ENCODE measurements around the gene CSNK1D.

Gene CSNK1D

GRCh38 chr17:82217530-82218204 is 55.8 kb downstream of the CSNK1D start:
- Histone ChIP-seq H3K4me2 (ENCODE audit: low read length) (no peak overlapping the region), H3K4me1 (ENCODE audit: control insufficient read depth in 1 of 2, insufficient read depth in 2 of 2, low read length in 2 of 2) (peaks cover 21 to 27% of the 10 kb centered on the region in 2 experiments), H3K4ac (ENCODE audit: low read depth, low read length) (peak overlapping the region; percentile 90), H3K23ac (ENCODE audit: low read length) (no peak overlapping the region), H2BK12ac (ENCODE audit: low read length) (peak overlapping the region; percentile 100), H3K18ac (ENCODE audit: low read length) (peak overlapping the region; percentile 99), H4K8ac (ENCODE audit: low read depth, low read length) (peak overlapping the region; percentile 95), H2AFZ (ENCODE audit: insufficient read depth, low read length, poor library complexity) (peak overlapping the region; percentile 73), H3K9ac (ENCODE audit: low read length) (no peak overlapping the region), H3K79me1 (ENCODE audit: low read length) (peaks cover 24% of the 10 kb centered on the region), H2BK5ac (ENCODE audit: low read depth, low read length, poor library complexity) (peak overlapping the region; percentile 58), H3K14ac (ENCODE audit: low read length) (peak overlapping the region; percentile 96), H4K91ac (ENCODE audit: low read depth, low read length) (peak overlapping the region; percentile 97), H2AK5ac (ENCODE audit: low read length) (peak overlapping the region; percentile 98), H3K9me3 (ENCODE audit: insufficient read depth, low read depth, low read length) (no peaks in the 10 kb centered on the region), H3K27ac (ENCODE audit: low read depth, low read length) (peak overlapping the region; percentile 65), H3K36me3 (ENCODE audit: control insufficient read depth in 1 of 2, insufficient read depth in 2 of 2, low read length in 2 of 2) (no peaks in the 10 kb centered on the region), H4K12ac (ENCODE audit: low read depth, low read length) (peak overlapping the region; percentile 75), H3K27me3 (ENCODE audit: insufficient read depth, low read length) (no peaks in the 10 kb centered on the region), H3K79me2 (ENCODE audit: control insufficient read depth, insufficient read depth, low read length, poor library complexity) (peaks cover 8% of the 10 kb centered on the region), H2BK120ac (ENCODE audit: insufficient read depth, low read length, poor library complexity) (peak overlapping the region; percentile 99), H3K4me3 (ENCODE audit: low read depth, low read length) (no peak overlapping the region)
- peak; percentile 85 to 87 for DNase-seq
- WGBS (ENCODE audit: extremely low coverage, insufficient coverage, insufficient read length) = no CpG with 5 or more reads among the region's 21 CpGs

GRCh38 chr17:82217120-82217529 is 56.4 kb downstream of the CSNK1D start:
- peak overlapping the region; percentile 93 for H2BK12ac ChIP-seq (ENCODE audit: low read length)
- peak overlapping the region; percentile 2 for H2AFZ ChIP-seq (ENCODE audit: insufficient read depth, low read length, poor library complexity)
- peak overlapping the region; percentile 51 for H3K18ac ChIP-seq (ENCODE audit: low read length)
- peak overlapping the region; percentile 75 for H4K8ac ChIP-seq (ENCODE audit: low read depth, low read length)
- peaks cover 8% of the 10 kb centered on the region for H3K79me2 ChIP-seq (ENCODE audit: control insufficient read depth, insufficient read depth, low read length, poor library complexity)
- H3K4me3 ChIP-seq (ENCODE audit: low read depth, low read length) = no peak overlapping the region
- peak overlapping the region; percentile 41 for H3K4ac ChIP-seq (ENCODE audit: low read depth, low read length)
- H3K9me3 ChIP-seq (ENCODE audit: insufficient read depth, low read depth, low read length) = no peaks in the 10 kb centered on the region
- no peak overlapping the region for H3K9ac ChIP-seq (ENCODE audit: low read length)
- peaks cover 28% of the 10 kb centered on the region for H3K79me1 ChIP-seq (ENCODE audit: low read length)
- H2BK5ac ChIP-seq (ENCODE audit: low read depth, low read length, poor library complexity) = peak overlapping the region; percentile 58
- H3K36me3 ChIP-seq (ENCODE audit: control insufficient read depth in 1 of 2, insufficient read depth in 2 of 2, low read length in 2 of 2) = no peaks in the 10 kb centered on the region
- peak overlapping the region; percentile 6 for H4K12ac ChIP-seq (ENCODE audit: low read depth, low read length)
- H3K27ac ChIP-seq (ENCODE audit: low read depth, low read length) = peak overlapping the region; percentile 42
- peak overlapping the region; percentile 87 for H2BK120ac ChIP-seq (ENCODE audit: insufficient read depth, low read length, poor library complexity)
- H2AK5ac ChIP-seq (ENCODE audit: low read length) = peak overlapping the region; percentile 90
- peak overlapping the region; percentile 97 for H4K91ac ChIP-seq (ENCODE audit: low read depth, low read length)
- H3K23ac ChIP-seq (ENCODE audit: low read length) = no peak overlapping the region
- WGBS (ENCODE audit: extremely low coverage, insufficient coverage, insufficient read length) = no CpG with 5 or more reads among the region's 12 CpGs
- H3K4me2 ChIP-seq (ENCODE audit: low read length) = no peak overlapping the region
- no peaks in the 10 kb centered on the region for H3K27me3 ChIP-seq (ENCODE audit: insufficient read depth, low read length)
- peak overlapping the region; percentile 59 for H3K14ac ChIP-seq (ENCODE audit: low read length)
- H3K4me1 ChIP-seq (ENCODE audit: control insufficient read depth in 1 of 2, insufficient read depth in 2 of 2, low read length in 2 of 2) = peaks cover 21 to 27% of the 10 kb centered on the region in 2 experiments
- DNase-seq = peak in 1 of 2 donors; percentile 39

- WGBS (ENCODE audit: extremely low coverage, insufficient coverage, insufficient read length) = no CpG with 5 or more reads among the region's 17 CpGs
Observed at GRCh38 chr17:82216301-82217119, 57.0 kb downstream of the CSNK1D start.

GRCh38 chr17:82215972-82216300 is 57.6 kb downstream of the CSNK1D start:
- H3K4me1 ChIP-seq (ENCODE audit: control insufficient read depth in 1 of 2, insufficient read depth in 2 of 2, low read length in 2 of 2) = peaks cover 23 to 29% of the 10 kb centered on the region in 2 experiments
- H4K91ac ChIP-seq (ENCODE audit: low read depth, low read length) = peak overlapping the region; percentile 97
- no CpG with 5 or more reads among the region's 12 CpGs for WGBS (ENCODE audit: extremely low coverage, insufficient coverage, insufficient read length)
- H3K4me3 ChIP-seq (ENCODE audit: low read depth, low read length) = no peak overlapping the region
- H3K36me3 ChIP-seq (ENCODE audit: control insufficient read depth in 1 of 2, insufficient read depth in 2 of 2, low read length in 2 of 2) = no peaks in the 10 kb centered on the region
- no peaks in the 10 kb centered on the region for H3K27me3 ChIP-seq (ENCODE audit: insufficient read depth, low read length)
- H3K79me2 ChIP-seq (ENCODE audit: control insufficient read depth, insufficient read depth, low read length, poor library complexity) = peaks cover 8% of the 10 kb centered on the region
- H3K4ac ChIP-seq (ENCODE audit: low read depth, low read length) = no peak overlapping the region
- no peak for DNase-seq
- H3K27ac ChIP-seq (ENCODE audit: low read depth, low read length) = no peak overlapping the region
- no peak overlapping the region for H3K4me2 ChIP-seq (ENCODE audit: low read length)
- peak overlapping the region; percentile 5 for H2BK120ac ChIP-seq (ENCODE audit: insufficient read depth, low read length, poor library complexity)
- H4K8ac ChIP-seq (ENCODE audit: low read depth, low read length) = no peak overlapping the region
- H3K18ac ChIP-seq (ENCODE audit: low read length) = no peak overlapping the region
- peaks cover 30% of the 10 kb centered on the region for H3K79me1 ChIP-seq (ENCODE audit: low read length)
- no peak overlapping the region for H2AFZ ChIP-seq (ENCODE audit: insufficient read depth, low read length, poor library complexity)
- H2BK12ac ChIP-seq (ENCODE audit: low read length) = peak overlapping the region; percentile 93
- no peak overlapping the region for H3K23ac ChIP-seq (ENCODE audit: low read length)
- peak overlapping the region; percentile 59 for H3K14ac ChIP-seq (ENCODE audit: low read length)
- H4K12ac ChIP-seq (ENCODE audit: low read depth, low read length) = no peak overlapping the region
- peak overlapping the region; percentile 8 for H2AK5ac ChIP-seq (ENCODE audit: low read length)
- H2BK5ac ChIP-seq (ENCODE audit: low read depth, low read length, poor library complexity) = peak overlapping the region; percentile 5
- H3K9ac ChIP-seq (ENCODE audit: low read length) = no peak overlapping the region
- no peaks in the 10 kb centered on the region for H3K9me3 ChIP-seq (ENCODE audit: insufficient read depth, low read depth, low read length)

More at GRCh38 chr17:82216301-82217119, 57.0 kb downstream of the CSNK1D start:
- Histone ChIP-seq H3K79me1 (ENCODE audit: low read length) (peaks cover 30% of the 10 kb centered on the region), H3K4me2 (ENCODE audit: low read length) (no peak overlapping the region), H2AK5ac (ENCODE audit: low read length) (peak overlapping the region; percentile 90), H2BK120ac (ENCODE audit: insufficient read depth, low read length, poor library complexity) (peak overlapping the region; percentile 87), H4K12ac (ENCODE audit: low read depth, low read length) (peak overlapping the region; percentile 6), H3K9ac (ENCODE audit: low read length) (no peak overlapping the region), H3K27ac (ENCODE audit: low read depth, low read length) (peak overlapping the region; percentile 42), H3K23ac (ENCODE audit: low read length) (no peak overlapping the region), H3K18ac (ENCODE audit: low read length) (peak overlapping the region; percentile 51), H2BK12ac (ENCODE audit: low read length) (peak overlapping the region; percentile 93), H3K4me1 (ENCODE audit: control insufficient read depth in 1 of 2, insufficient read depth in 2 of 2, low read length in 2 of 2) (peaks cover 23 to 28% of the 10 kb centered on the region in 2 experiments), H2BK5ac (ENCODE audit: low read depth, low read length, poor library complexity) (peak overlapping the region; percentile 58), H3K79me2 (ENCODE audit: control insufficient read depth, insufficient read depth, low read length, poor library complexity) (peaks cover 8% of the 10 kb centered on the region), H4K91ac (ENCODE audit: low read depth, low read length) (peak overlapping the region; percentile 97), H2AFZ (ENCODE audit: insufficient read depth, low read length, poor library complexity) (no peak overlapping the region), H4K8ac (ENCODE audit: low read depth, low read length) (peak overlapping the region; percentile 75), H3K4ac (ENCODE audit: low read depth, low read length) (peak overlapping the region; percentile 41), H3K27me3 (ENCODE audit: insufficient read depth, low read length) (no peaks in the 10 kb centered on the region), H3K9me3 (ENCODE audit: insufficient read depth, low read depth, low read length) (no peaks in the 10 kb centered on the region), H3K4me3 (ENCODE audit: low read depth, low read length) (no peak overlapping the region), H3K14ac (ENCODE audit: low read length) (peak overlapping the region; percentile 59), H3K36me3 (ENCODE audit: control insufficient read depth in 1 of 2, insufficient read depth in 2 of 2, low read length in 2 of 2) (no peaks in the 10 kb centered on the region)
- DNase-seq = peak; percentile 74 to 77
